Measurements from ENCODE around the gene RSPH1.

RSPH1 gene

GRCh38 chr21:42467140-42467983 lies 28.7 kb downstream of the RSPH1 start:
- DNase-seq (ENCODE audit: low read depth), result peak; percentile 59

GRCh38 chr21:42466700-42467099 lies 29.3 kb downstream of the RSPH1 start:
- DNase-seq (ENCODE audit: low read depth), result no peak

GRCh38 chr21:42465803-42466127 lies 30.3 kb downstream of the RSPH1 start:
- DNase-seq (ENCODE audit: low read depth), result no peak

GRCh38 chr21:42465008-42465802 lies 30.8 kb downstream of the RSPH1 start:
- DNase-seq (ENCODE audit: low read depth), result no peak

GRCh38 chr21:42463861-42464515 lies 32.0 kb downstream of the RSPH1 start:
- peak; percentile 66 for DNase-seq (ENCODE audit: low read depth)

- no peak for DNase-seq (ENCODE audit: low read depth)
Measured at GRCh38 chr21:42461881-42462877, 33.8 kb downstream of the RSPH1 start.

- DNase-seq (ENCODE audit: low read depth), result no peak
Measured at GRCh38 chr21:42461185-42461520, 34.9 kb downstream of the RSPH1 start.

- no peak for DNase-seq (ENCODE audit: low read depth)
Measured at GRCh38 chr21:42460391-42461184, 35.4 kb downstream of the RSPH1 start.

- DNase-seq (ENCODE audit: low read depth), result no peak
Measured at GRCh38 chr21:42459546-42460215, 36.3 kb downstream of the RSPH1 start.

- DNase-seq (ENCODE audit: low read depth), result no peak
Measured at GRCh38 chr21:42459082-42459460, 37.0 kb downstream of the RSPH1 start.

GRCh38 chr21:42456457-42456856 lies 39.6 kb downstream of the RSPH1 start:
- DNase-seq (ENCODE audit: low read depth), result no peak

GRCh38 chr21:42455754-42456440 lies 40.1 kb downstream of the RSPH1 start:
- DNase-seq (ENCODE audit: low read depth), result no peak

GRCh38 chr21:42455196-42455595 lies 40.8 kb downstream of the RSPH1 start:
- DNase-seq (ENCODE audit: low read depth), result no peak

- DNase-seq (ENCODE audit: low read depth), result no peak
Measured at GRCh38 chr21:42454786-42455185, 41.2 kb downstream of the RSPH1 start.

- DNase-seq (ENCODE audit: low read depth), result no peak
Measured at GRCh38 chr21:42453986-42454570, 41.9 kb downstream of the RSPH1 start.

GRCh38 chr21:42453224-42453985 lies 42.6 kb downstream of the RSPH1 start:
- DNase-seq (ENCODE audit: low read depth), result no peak

GRCh38 chr21:42452401-42453223 lies 43.4 kb downstream of the RSPH1 start:
- DNase-seq (ENCODE audit: low read depth), result no peak

GRCh38 chr21:42451941-42452340 lies 44.1 kb downstream of the RSPH1 start:
- DNase-seq (ENCODE audit: low read depth), result no peak
